ENCODE data around the gene WDR37. TPM values are rescaled to one million over a fixed set of nuclear protein-coding genes. Genes with fewer than 3 reads are reported as not detected.
A peak's percentile ranks its signal among the peaks of the same experiment; 100 is the strongest.

Gene WDR37
- total and polyA plus RNA-seq, 9 of the 15 experiments (the other 6 are each of a cell fraction or from before 2014, with no cell fraction given) = 2.3 to 11.6 (median 6.7) TPM

DNA sequence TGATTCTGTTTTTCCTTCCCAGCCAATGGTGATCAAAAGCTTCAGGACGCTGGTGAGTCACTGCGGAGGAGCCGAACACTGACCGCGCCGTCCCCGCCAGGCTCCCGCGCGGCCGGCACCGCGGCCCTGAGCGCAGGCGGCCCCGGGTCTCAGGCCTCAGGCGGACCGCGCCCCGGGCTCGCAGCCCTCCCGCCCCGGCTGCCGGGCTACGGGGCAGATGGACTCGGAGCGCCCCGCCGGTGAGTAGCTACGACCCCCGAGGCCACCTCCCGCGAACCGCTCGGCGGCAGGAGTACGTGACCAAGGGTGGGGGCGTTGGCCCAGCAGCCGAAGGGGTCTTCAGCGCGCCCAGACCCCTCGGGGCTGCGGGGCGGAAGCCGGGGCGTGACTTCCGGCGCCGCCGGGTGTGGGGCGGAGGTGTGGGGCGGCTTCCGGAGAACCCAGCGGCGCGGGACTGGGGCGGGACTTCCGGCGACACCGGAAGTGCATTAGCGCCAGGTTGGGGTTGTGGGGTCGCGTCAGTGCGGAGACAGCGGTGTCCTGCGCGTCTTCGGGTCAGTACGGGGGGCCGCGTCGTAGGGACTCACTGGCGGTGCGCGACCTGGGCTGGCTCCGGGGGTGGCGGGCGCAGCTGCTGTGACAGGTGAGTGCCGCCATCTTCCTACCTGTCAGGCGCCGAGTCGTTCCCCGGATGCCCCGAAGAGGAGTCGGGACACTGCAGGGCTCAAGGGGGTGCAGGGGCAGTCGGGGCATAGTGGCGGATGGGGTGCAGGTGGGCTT lies at the start of gene WDR37 (continued):
- no peak for TF ChIP-seq SMAD1 (IDR thresholded peaks at IDR 0.05; ENCODE audit: low read depth, low read length, partially characterized antibody)
- no peak for TF ChIP-seq TAF9B (IDR thresholded peaks at IDR 0.05; ENCODE audit: partially characterized antibody)
- TF ChIP-seq CBX1 (IDR thresholded peaks at IDR 0.05; ENCODE audit: low read depth) = peak; percentile 67; the same call in 1 of the 2 replicates
- no peak for TF ChIP-seq ELK3 (CRISPR knock-in tag; IDR thresholded peaks at IDR 0.05)
- no peak for TF ChIP-seq ZNF197 (CRISPR knock-in tag; IDR thresholded peaks at IDR 0.05; ENCODE audit: low read depth)
- TF ChIP-seq, protein P1, sequence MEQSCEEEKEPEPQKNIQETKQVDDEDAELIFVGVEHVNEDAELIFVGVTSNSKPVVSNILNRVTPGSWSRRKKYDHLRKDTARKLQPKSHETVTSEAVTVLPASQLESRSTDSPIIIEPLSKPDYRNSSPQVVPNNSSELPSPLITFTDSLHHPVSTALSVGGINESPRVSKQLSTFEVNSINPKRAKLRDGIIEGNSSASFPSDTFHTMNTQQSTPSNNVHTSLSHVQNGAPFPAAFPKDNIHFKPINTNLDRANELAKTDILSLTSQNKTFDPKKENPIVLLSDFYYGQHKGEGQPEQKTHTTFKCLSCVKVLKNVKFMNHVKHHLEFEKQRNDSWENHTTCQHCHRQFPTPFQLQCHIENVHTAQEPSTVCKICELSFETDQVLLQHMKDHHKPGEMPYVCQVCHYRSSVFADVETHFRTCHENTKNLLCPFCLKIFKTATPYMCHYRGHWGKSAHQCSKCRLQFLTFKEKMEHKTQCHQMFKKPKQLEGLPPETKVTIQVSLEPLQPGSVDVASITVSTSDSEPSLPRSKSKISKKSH (CRISPR knock-in tag; IDR thresholded peaks at IDR 0.05) = no peak
- TF ChIP-seq ZNF764 (CRISPR knock-in tag; IDR thresholded peaks at IDR 0.05; ENCODE audit: low read depth) = no peak
- 0 out of 2 replicates have a peak, but pooled peaks have one; percentile 65 for TF ChIP-seq ILF3 (IDR thresholded peaks at IDR 0.05; ENCODE audit: borderline replicate concordance)
- peak; percentile 48; the same call in 1 of the 2 replicates for TF ChIP-seq LCOR (CRISPR knock-in tag; IDR thresholded peaks at IDR 0.05)
- no peak for TF ChIP-seq SAFB (IDR thresholded peaks at IDR 0.05; ENCODE audit: borderline replicate concordance, low read depth, low read length)
- 0 out of 2 replicates have a peak, but pooled peaks have one; percentile 8 for TF ChIP-seq ELF4 (CRISPR knock-in tag; IDR thresholded peaks at IDR 0.05)
- TF ChIP-seq RBFOX2 (IDR thresholded peaks at IDR 0.05; ENCODE audit: low read depth, low read length) = peak; percentile 93
- no peak for TF ChIP-seq NCOA4 (IDR thresholded peaks at IDR 0.05; ENCODE audit: partially characterized antibody)
- TF ChIP-seq PTBP1 (IDR thresholded peaks at IDR 0.05; ENCODE audit: low read depth, low read length) = no peak
- TF ChIP-seq MEF2A (IDR thresholded peaks at IDR 0.05; ENCODE audit: control insufficient read depth, low read depth, low read length) = 0 out of 2 replicates have a peak, but pooled peaks have one; percentile 19
- TF ChIP-seq ZNF133 (CRISPR knock-in tag; IDR thresholded peaks at IDR 0.05) = no peak
- no peak for TF ChIP-seq KDM1A (IDR thresholded peaks at IDR 0.05)
- no peak for TF ChIP-seq MXI1 (IDR thresholded peaks at IDR 0.05; ENCODE audit: low read depth, low read length)
- no peak for TF ChIP-seq CCAR2 (IDR thresholded peaks at IDR 0.05; ENCODE audit: low read depth, low read length)
- no peak for TF ChIP-seq MCM3 (IDR thresholded peaks at IDR 0.05)
- no peak for TF ChIP-seq BRD9 (IDR thresholded peaks at IDR 0.05; ENCODE audit: low read depth, partially characterized antibody)
- TF ChIP-seq CREM (IDR thresholded peaks at IDR 0.05; ENCODE audit: low read depth) = peak; percentile 72
- TF ChIP-seq XRCC5 (IDR thresholded peaks at IDR 0.05; ENCODE audit: low read depth, low read length) = no peak
- peak; percentile 59 for TF ChIP-seq CCNT2 (IDR thresholded peaks at IDR 0.05; ENCODE audit: borderline replicate concordance, extremely low read depth, insufficient read length, low read depth, low read length)
- no peak for TF ChIP-seq ZNF23 (CRISPR knock-in tag; IDR thresholded peaks at IDR 0.05)
- no peak for TF ChIP-seq MCM7 (IDR thresholded peaks at IDR 0.05)
- no peak for TF ChIP-seq ASH1L (IDR thresholded peaks at IDR 0.05; ENCODE audit: borderline replicate concordance, low read depth, partially characterized antibody)

All from K562 (cell line).